HCT116 (cell line): Measurements from ENCODE around the gene WDR20.

ENCODE experiments used
- EZH2 ChIP-seq: fragments of 200-600 bp; sonication (generic); IDR thresholded peaks from 2 replicates; pipeline ENCODE4 v1.6.1; 2017; ENCODE audit warnings: antibody characterized with exemption, mixed run types
- SP1 ChIP-seq: IDR thresholded peaks from 2 replicates; pipeline ENCODE4 v1.6.1; 2012; ENCODE audit warnings: low read depth
- TF ChIP-seq, protein P1 (sequence below): IDR thresholded peaks from 2 replicates; pipeline ENCODE4 v1.6.1; 2012
- TF ChIP-seq, protein P2 (sequence below), 3 experiments: fragments of 200-600 bp in 1 of 3; sonication (generic) in 1 of 3; IDR thresholded peaks in 2 of 3; conservative IDR thresholded peaks in 1 of 3; 2 replicates each; pipeline ENCODE4 v1.5.1; 2012 to 2017; ENCODE audit warnings: low read depth in 2 of 3, low read length in 2 of 3, antibody characterized with exemption in 1 of 3, borderline replicate concordance in 1 of 3, control low read depth in 1 of 3, mild to moderate bottlenecking in 1 of 3, mixed read lengths in 1 of 3, mixed run types in 1 of 3, moderate library complexity in 1 of 3; ENCODE audit not compliant: insufficient read depth in 1 of 3
- TF ChIP-seq, protein P3 (sequence below): IDR thresholded peaks from 2 replicates; pipeline ENCODE4 v1.6.1; 2012; ENCODE audit warnings: low read depth

DNA sequence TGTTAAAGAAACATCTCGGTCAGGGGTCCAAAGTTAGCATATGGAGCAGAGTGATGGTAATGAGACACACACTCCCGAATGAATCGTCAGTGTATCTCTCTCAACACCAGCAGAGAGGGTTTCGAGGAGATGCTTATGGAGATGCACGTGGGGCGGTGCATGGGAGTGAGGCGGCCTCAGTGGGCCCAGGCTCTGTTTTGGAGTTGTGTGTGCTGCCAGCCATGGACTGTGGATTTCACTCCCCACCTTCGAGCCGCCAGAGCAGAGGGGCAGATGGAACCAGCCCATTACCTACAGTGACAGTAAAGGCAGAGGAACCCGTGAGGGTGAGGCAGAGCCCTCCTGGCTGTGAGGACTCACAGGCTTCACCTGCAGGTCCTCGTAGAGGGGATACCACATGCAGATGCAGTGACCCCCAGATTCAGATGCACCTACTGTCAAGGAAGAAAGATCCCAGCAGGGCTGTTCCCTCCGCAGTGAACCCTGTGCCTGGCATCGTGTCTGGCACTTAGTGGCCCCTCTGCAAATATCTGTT lies 68.2 kb downstream of the WDR20 start:
- TF ChIP-seq, protein P1, sequence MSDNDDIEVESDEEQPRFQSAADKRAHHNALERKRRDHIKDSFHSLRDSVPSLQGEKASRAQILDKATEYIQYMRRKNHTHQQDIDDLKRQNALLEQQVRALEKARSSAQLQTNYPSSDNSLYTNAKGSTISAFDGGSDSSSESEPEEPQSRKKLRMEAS: no peak
- TF ChIP-seq SP1 (no peak), EZH2 (no peak)
- TF ChIP-seq, protein P2, sequence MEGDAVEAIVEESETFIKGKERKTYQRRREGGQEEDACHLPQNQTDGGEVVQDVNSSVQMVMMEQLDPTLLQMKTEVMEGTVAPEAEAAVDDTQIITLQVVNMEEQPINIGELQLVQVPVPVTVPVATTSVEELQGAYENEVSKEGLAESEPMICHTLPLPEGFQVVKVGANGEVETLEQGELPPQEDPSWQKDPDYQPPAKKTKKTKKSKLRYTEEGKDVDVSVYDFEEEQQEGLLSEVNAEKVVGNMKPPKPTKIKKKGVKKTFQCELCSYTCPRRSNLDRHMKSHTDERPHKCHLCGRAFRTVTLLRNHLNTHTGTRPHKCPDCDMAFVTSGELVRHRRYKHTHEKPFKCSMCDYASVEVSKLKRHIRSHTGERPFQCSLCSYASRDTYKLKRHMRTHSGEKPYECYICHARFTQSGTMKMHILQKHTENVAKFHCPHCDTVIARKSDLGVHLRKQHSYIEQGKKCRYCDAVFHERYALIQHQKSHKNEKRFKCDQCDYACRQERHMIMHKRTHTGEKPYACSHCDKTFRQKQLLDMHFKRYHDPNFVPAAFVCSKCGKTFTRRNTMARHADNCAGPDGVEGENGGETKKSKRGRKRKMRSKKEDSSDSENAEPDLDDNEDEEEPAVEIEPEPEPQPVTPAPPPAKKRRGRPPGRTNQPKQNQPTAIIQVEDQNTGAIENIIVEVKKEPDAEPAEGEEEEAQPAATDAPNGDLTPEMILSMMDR (IDR thresholded peaks at IDR 0.05 in 2 of 3, conservative IDR thresholded peaks at IDR 0.05 in 1 of 3; ENCODE audit: borderline replicate concordance in 1 of 3, insufficient read depth in 1 of 3, low read depth in 2 of 3, low read length in 2 of 3): no peak
- TF ChIP-seq, protein P3, sequence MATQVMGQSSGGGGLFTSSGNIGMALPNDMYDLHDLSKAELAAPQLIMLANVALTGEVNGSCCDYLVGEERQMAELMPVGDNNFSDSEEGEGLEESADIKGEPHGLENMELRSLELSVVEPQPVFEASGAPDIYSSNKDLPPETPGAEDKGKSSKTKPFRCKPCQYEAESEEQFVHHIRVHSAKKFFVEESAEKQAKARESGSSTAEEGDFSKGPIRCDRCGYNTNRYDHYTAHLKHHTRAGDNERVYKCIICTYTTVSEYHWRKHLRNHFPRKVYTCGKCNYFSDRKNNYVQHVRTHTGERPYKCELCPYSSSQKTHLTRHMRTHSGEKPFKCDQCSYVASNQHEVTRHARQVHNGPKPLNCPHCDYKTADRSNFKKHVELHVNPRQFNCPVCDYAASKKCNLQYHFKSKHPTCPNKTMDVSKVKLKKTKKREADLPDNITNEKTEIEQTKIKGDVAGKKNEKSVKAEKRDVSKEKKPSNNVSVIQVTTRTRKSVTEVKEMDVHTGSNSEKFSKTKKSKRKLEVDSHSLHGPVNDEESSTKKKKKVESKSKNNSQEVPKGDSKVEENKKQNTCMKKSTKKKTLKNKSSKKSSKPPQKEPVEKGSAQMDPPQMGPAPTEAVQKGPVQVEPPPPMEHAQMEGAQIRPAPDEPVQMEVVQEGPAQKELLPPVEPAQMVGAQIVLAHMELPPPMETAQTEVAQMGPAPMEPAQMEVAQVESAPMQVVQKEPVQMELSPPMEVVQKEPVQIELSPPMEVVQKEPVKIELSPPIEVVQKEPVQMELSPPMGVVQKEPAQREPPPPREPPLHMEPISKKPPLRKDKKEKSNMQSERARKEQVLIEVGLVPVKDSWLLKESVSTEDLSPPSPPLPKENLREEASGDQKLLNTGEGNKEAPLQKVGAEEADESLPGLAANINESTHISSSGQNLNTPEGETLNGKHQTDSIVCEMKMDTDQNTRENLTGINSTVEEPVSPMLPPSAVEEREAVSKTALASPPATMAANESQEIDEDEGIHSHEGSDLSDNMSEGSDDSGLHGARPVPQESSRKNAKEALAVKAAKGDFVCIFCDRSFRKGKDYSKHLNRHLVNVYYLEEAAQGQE: no peak
